SU-DHL-6 (cell line): ENCODE data around the gene PSME2.

ENCODE experiments used
- H2AFZ ChIP-seq: fragments of 200-600 bp; sonication (generic); 2 replicates; pipeline ENCODE4 v1.6.1; 2014; ENCODE audit warnings: low read depth, mild to moderate bottlenecking, moderate library complexity, mixed read lengths, antibody characterized with exemption, low read length; ENCODE audit not compliant: severe bottlenecking
- H3F3A ChIP-seq: fragments of 200-600 bp; shearing (Covaris generic); 2 replicates; pipeline ENCODE4 v1.6.0; 2016; ENCODE audit warnings: antibody characterized with exemption, mild to moderate bottlenecking; ENCODE audit not compliant: insufficient read depth
- H3K27ac ChIP-seq: fragments of 200-600 bp; sonication (generic); 2 replicates; pipeline ENCODE4 v1.5.1; 2016; ENCODE audit warnings: low read depth, mild to moderate bottlenecking, low read length, moderate library complexity, mixed read lengths
- H3K27me3 ChIP-seq: fragments of 200-600 bp; sonication (generic), shearing (Covaris generic); 2 replicates; pipeline ENCODE4 v1.6.0; 2014; ENCODE audit warnings: mild to moderate bottlenecking, low read length
- H3K36me3 ChIP-seq: fragments of 200-600 bp; sonication (generic); 2 replicates; pipeline ENCODE4 v1.6.1; 2014; ENCODE audit warnings: mild to moderate bottlenecking, low read length, mixed read lengths
- H3K4me2 ChIP-seq: fragments of 300-600, 200-600 bp; shearing (Covaris generic), sonication (generic); 2 replicates; pipeline ENCODE4 v1.6.0; 2014; ENCODE audit warnings: low read length, low read depth, mild to moderate bottlenecking; ENCODE audit not compliant: poor library complexity, severe bottlenecking
- H3K4me3 ChIP-seq: fragments of 200-600 bp; sonication (generic); 2 replicates; pipeline ENCODE4 v1.5.1; 2014; ENCODE audit warnings: antibody characterized with exemption, low read length, mild to moderate bottlenecking, mixed read lengths; ENCODE audit not compliant: insufficient read depth, poor library complexity, severe bottlenecking
- H3K79me2 ChIP-seq: fragments of 200-600 bp; sonication (generic); 2 replicates; pipeline ENCODE4 v1.6.1; 2014; ENCODE audit warnings: mild to moderate bottlenecking, low read length, moderate library complexity; ENCODE audit not compliant: insufficient read depth
- H3K9ac ChIP-seq: fragments of 200-600 bp; sonication (generic); 2 replicates; pipeline ENCODE4 v1.7.0; 2014; ENCODE audit warnings: mild to moderate bottlenecking, low read length
- H3K9me2 ChIP-seq: fragments of 200-600 bp; sonication (generic); replicated peaks from 2 replicates; pipeline ENCODE4 v1.6.1; 2014; ENCODE audit warnings: low read length; ENCODE audit not compliant: insufficient read depth
- H3K9me3 ChIP-seq: fragments of 200-600 bp; sonication (generic); 2 replicates; pipeline ENCODE4 v1.6.1; 2014; ENCODE audit warnings: low read length, mixed read lengths; ENCODE audit not compliant: insufficient read depth
- H4K20me1 ChIP-seq: fragments of 200-600 bp; sonication (generic); 2 replicates; pipeline ENCODE4 v1.6.1; 2014; ENCODE audit warnings: low read depth, mild to moderate bottlenecking, antibody characterized with exemption, low read length, moderate library complexity, mixed read lengths
- CTCF ChIP-seq: fragments of 200-600 bp; sonication (generic); IDR thresholded peaks from one replicate; pipeline ENCODE4 v1.5.1; 2017; ENCODE audit warnings: antibody characterized with exemption, mild to moderate bottlenecking, low read length, moderate library complexity; ENCODE audit not compliant: insufficient read depth, poor library complexity, severe bottlenecking
- EZH2phosphoT487 ChIP-seq: fragments of 200-600 bp; sonication (generic), shearing (Covaris generic); conservative IDR thresholded peaks from 2 replicates; pipeline ENCODE4 v1.6.1; 2018; ENCODE audit warnings: mild to moderate bottlenecking, antibody characterized with exemption, low read length, moderate library complexity, mixed read lengths

PSME2 gene

GRCh38 chr14:24121210-24121609, 25.2 kb downstream of the PSME2 start:
- H3K9me2 ChIP-seq: no peaks in the 10 kb centered on the region
- no peaks in the 10 kb centered on the region for H3K27me3 ChIP-seq
- TF ChIP-seq EZH2phosphoT487 (no peak), CTCF (no peak)
- H4K20me1 ChIP-seq: no peaks in the 10 kb centered on the region
- no peak overlapping the region for H2AFZ ChIP-seq
- H3K4me3 ChIP-seq: no peak overlapping the region
- no peaks in the 10 kb centered on the region for H3F3A ChIP-seq
- H3K36me3 ChIP-seq: no peaks in the 10 kb centered on the region
- H3K9me3 ChIP-seq: no peaks in the 10 kb centered on the region
- H3K9ac ChIP-seq: no peak overlapping the region
- H3K79me2 ChIP-seq: peaks cover 6% of the 10 kb centered on the region
- no peak overlapping the region for H3K4me2 ChIP-seq
- no peak overlapping the region for H3K27ac ChIP-seq

- H3K4me3 ChIP-seq: no peak overlapping the region
- H3K9me3 ChIP-seq: no peaks in the 10 kb centered on the region
- H3K9me2 ChIP-seq: no peaks in the 10 kb centered on the region
- H4K20me1 ChIP-seq: no peaks in the 10 kb centered on the region
- peaks cover 16% of the 10 kb centered on the region for H3K79me2 ChIP-seq
- H3K36me3 ChIP-seq: no peaks in the 10 kb centered on the region
- no peak overlapping the region for H3K4me2 ChIP-seq
- no peak for TF ChIP-seq CTCF
- no peak for TF ChIP-seq EZH2phosphoT487
- no peak overlapping the region for H3K9ac ChIP-seq
- H3K27ac ChIP-seq: no peak overlapping the region
- no peaks in the 10 kb centered on the region for H3F3A ChIP-seq
- no peak overlapping the region for H2AFZ ChIP-seq
- no peaks in the 10 kb centered on the region for H3K27me3 ChIP-seq
These were observed 26.7 kb downstream of the PSME2 start for GRCh38 chr14:24119691-24120090.

- Histone ChIP-seq H3K27ac (no peak overlapping the region), H3K36me3 (no peaks in the 10 kb centered on the region), H3K79me2 (peaks cover 16% of the 10 kb centered on the region), H3K4me2 (no peak overlapping the region), H3K9me3 (no peaks in the 10 kb centered on the region), H3K9me2 (no peaks in the 10 kb centered on the region), H4K20me1 (no peaks in the 10 kb centered on the region), H3F3A (no peaks in the 10 kb centered on the region), H3K27me3 (no peaks in the 10 kb centered on the region), H3K9ac (no peak overlapping the region), H3K4me3 (no peak overlapping the region), H2AFZ (no peak overlapping the region)
- TF ChIP-seq CTCF: no peak
- no peak for TF ChIP-seq EZH2phosphoT487
These were observed 29.2 kb downstream of the PSME2 start for GRCh38 chr14:24117179-24117578.
